OCI-LY1 (cell line): ENCODE data around the gene B4GALT6.

Experiments
- H2AFZ ChIP-seq: fragments of 200-600 bp; sonication (generic), shearing (Covaris generic); 2 replicates; pipeline ENCODE4 v1.6.0; 2014; ENCODE audit warnings: antibody characterized with exemption, mild to moderate bottlenecking, low read length
- H3F3A ChIP-seq: fragments of 200-600 bp; sonication (generic), shearing (Covaris generic); 2 replicates; pipeline ENCODE4 v1.6.0; 2014; ENCODE audit warnings: mild to moderate bottlenecking, antibody characterized with exemption, low read length, moderate library complexity; ENCODE audit not compliant: insufficient read depth
- H3K27ac ChIP-seq: fragments of 200-600 bp; sonication (generic); 2 replicates; pipeline ENCODE4 v1.5.1; 2014; ENCODE audit warnings: low read length, mixed run types, mild to moderate bottlenecking, low read depth; ENCODE audit not compliant: poor library complexity, severe bottlenecking
- H3K27me3 ChIP-seq: fragments of 200-600 bp; sonication (generic); 2 replicates; pipeline ENCODE4 v1.6.0; 2014; ENCODE audit warnings: antibody characterized with exemption, mild to moderate bottlenecking, low read length, moderate library complexity; ENCODE audit not compliant: insufficient read depth
- H3K36me3 ChIP-seq: fragments of 200-600 bp; sonication (generic); 2 replicates; pipeline ENCODE4 v1.6.1; 2014; ENCODE audit warnings: mild to moderate bottlenecking, antibody characterized with exemption, low read length, moderate library complexity, mixed read lengths; ENCODE audit not compliant: insufficient read depth
- H3K4me1 ChIP-seq: fragments of 200-600 bp; sonication (generic); 2 replicates; pipeline ENCODE4 v1.5.1; 2014; ENCODE audit warnings: mild to moderate bottlenecking, low read length, moderate library complexity; ENCODE audit not compliant: insufficient read depth, severe bottlenecking
- H3K4me2 ChIP-seq: fragments of 200-600 bp; sonication (generic), shearing (Covaris generic); 2 replicates; pipeline ENCODE4 v1.6.1; 2014; ENCODE audit warnings: low read length
- H3K4me3 ChIP-seq: fragments of 200-600 bp; sonication (generic); 2 replicates; pipeline ENCODE4 v1.5.1; 2014; ENCODE audit warnings: low read length, low read depth, mild to moderate bottlenecking, mixed read lengths; ENCODE audit not compliant: poor library complexity, severe bottlenecking
- H3K79me2 ChIP-seq: fragments of 200-600 bp; shearing (Covaris generic); 2 replicates; pipeline ENCODE4 v1.6.1; 2016; ENCODE audit warnings: mixed run types, low read length, mixed read lengths; ENCODE audit not compliant: insufficient read depth
- H3K9ac ChIP-seq: fragments of 200-600 bp; sonication (generic), shearing (Covaris generic); 2 replicates; pipeline ENCODE4 v1.6.1; 2014; ENCODE audit warnings: mild to moderate bottlenecking, low read length, mixed read lengths
- H3K9me2 ChIP-seq: fragments of 200-600 bp; sonication (generic), shearing (Covaris generic); 2 replicates; pipeline ENCODE4 v1.6.1; 2014; ENCODE audit warnings: low read depth, mild to moderate bottlenecking, low read length, mixed read lengths
- H3K9me3 ChIP-seq: fragments of 200-600 bp; shearing (Covaris generic); 2 replicates; pipeline ENCODE4 v1.6.1; 2014; ENCODE audit warnings: low read length, mixed read lengths
- H4K20me1 ChIP-seq: fragments of 200-600 bp; sonication (generic), shearing (Covaris generic); 2 replicates; pipeline ENCODE4 v1.6.0; 2016; ENCODE audit warnings: mild to moderate bottlenecking, low read length; ENCODE audit not compliant: insufficient read depth
- CTCF ChIP-seq: fragments of 200-600 bp; sonication (generic), shearing (Covaris generic); IDR thresholded peaks from 2 replicates; pipeline ENCODE4 v1.5.1; 2017; ENCODE audit warnings: mild to moderate bottlenecking, antibody characterized with exemption, low read length, moderate library complexity, mixed read lengths
- EZH2 ChIP-seq: fragments of 200-600 bp; sonication (generic), shearing (Covaris generic); IDR thresholded peaks from 2 replicates; pipeline ENCODE4 v1.8.0; 2017; ENCODE audit warnings: borderline replicate concordance, mixed run types, mild to moderate bottlenecking, antibody characterized with exemption, low read length, moderate library complexity, mixed read lengths

B4GALT6 gene

GRCh38 chr18:31683968-31684278, 458 bp downstream of the B4GALT6 start:
- Histone ChIP-seq H3K79me2 (no peaks in the 10 kb centered on the region), H3K4me1 (no peaks in the 10 kb centered on the region), H3K4me2 (peak overlapping the region; percentile 7; the same call in 1 of the 2 replicates), H3K27ac (no peak overlapping the region), H3K9me2 (no peaks in the 10 kb centered on the region), H3K36me3 (no peaks in the 10 kb centered on the region), H3K27me3 (no peaks in the 10 kb centered on the region; the same call in 1 of the 2 replicates), H3K4me3 (peak overlapping the region; percentile 14), H3K9me3 (no peaks in the 10 kb centered on the region), H3K9ac (no peak overlapping the region), H4K20me1 (no peaks in the 10 kb centered on the region), H2AFZ (no peak overlapping the region), H3F3A (no peaks in the 10 kb centered on the region)
- TF ChIP-seq CTCF (no peak), EZH2 (no peak)

- Histone ChIP-seq H3K27ac (no peak overlapping the region), H3K36me3 (no peaks in the 10 kb centered on the region), H3K4me3 (no peak overlapping the region), H2AFZ (no peak overlapping the region), H3K4me1 (no peaks in the 10 kb centered on the region), H3K79me2 (no peaks in the 10 kb centered on the region), H3K9ac (no peak overlapping the region), H3F3A (no peaks in the 10 kb centered on the region), H3K4me2 (no peak overlapping the region), H4K20me1 (no peaks in the 10 kb centered on the region), H3K9me3 (no peaks in the 10 kb centered on the region), H3K9me2 (no peaks in the 10 kb centered on the region), H3K27me3 (no peaks in the 10 kb centered on the region; the same call in 1 of the 2 replicates)
- no peak for TF ChIP-seq EZH2
- TF ChIP-seq CTCF = no peak
These were observed 1.3 kb downstream of the B4GALT6 start for GRCh38 chr18:31683106-31683505.

GRCh38 chr18:31680831-31681568, 3.4 kb downstream of the B4GALT6 start:
- Histone ChIP-seq H3K79me2 (no peaks in the 10 kb centered on the region), H3K4me1 (no peaks in the 10 kb centered on the region), H3K27ac (no peak overlapping the region), H3F3A (no peaks in the 10 kb centered on the region), H3K9me3 (no peaks in the 10 kb centered on the region), H3K4me2 (no peak overlapping the region), H3K4me3 (no peak overlapping the region), H3K9ac (no peak overlapping the region), H3K36me3 (no peaks in the 10 kb centered on the region), H3K9me2 (no peaks in the 10 kb centered on the region), H2AFZ (no peak overlapping the region), H4K20me1 (no peaks in the 10 kb centered on the region), H3K27me3 (no peaks in the 10 kb centered on the region; the same call in 1 of the 2 replicates)
- peak; percentile 55 for TF ChIP-seq CTCF
- no peak for TF ChIP-seq EZH2
